ENCODE measurements around the gene TTN. TPM values are rescaled to one million over a fixed set of nuclear protein-coding genes. Genes with fewer than 3 reads are reported as not detected.

TTN gene
- total RNA-seq, 3 donors from 2014 or later (not counting 1 experiment from before 2014, with no cell fraction given), result 2.5 to 4.2 (median 3.7) TPM

DNA sequence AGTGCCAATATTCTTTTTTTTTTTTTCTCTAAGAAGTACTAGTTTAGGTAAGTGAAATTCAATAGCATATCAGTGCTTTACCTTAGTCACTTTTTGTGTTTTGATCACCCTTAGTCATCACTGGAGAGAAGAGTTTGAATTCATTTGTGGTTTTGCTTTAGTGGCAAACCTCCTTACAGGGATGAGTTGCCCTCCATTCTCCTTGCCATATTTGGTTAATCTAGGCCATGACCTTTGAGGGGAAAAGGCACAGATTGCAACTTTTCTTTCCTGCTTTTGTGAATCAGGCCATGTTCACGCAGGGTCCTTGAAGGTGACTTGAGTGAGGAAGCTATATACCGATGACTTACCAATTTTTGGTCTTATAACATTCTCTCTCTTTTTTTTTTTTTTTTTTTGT is 292.6 kb downstream of the TTN start:
- H3K4me3 ChIP-seq (ENCODE audit: low read length), result no peak overlapping the region
- WGBS (ENCODE audit: insufficient coverage), result 71% methylated on average over 1 of the region's 2 CpGs
- Mint-ChIP-seq H3K4me1 (peaks cover 5 to 6% of the 10 kb centered on the region in 2 donors), H3K27ac (no peak overlapping the region), H3K36me3 (no peaks in the 10 kb centered on the region), H3K27me3 (ENCODE audit: low read depth in 2 of 2) (no peaks in the 10 kb centered on the region), H3K9me3 (no peaks in the 10 kb centered on the region), H3K4me3 (no peak overlapping the region)
- intact Hi-C loops (cut with micrococcal nuclease), result no loop called here
- peaks cover 12% of the 10 kb centered on the region for H3K36me3 ChIP-seq (ENCODE audit: control insufficient read depth, insufficient read depth, low read length)
- peak in 1 of 2 donors; percentile 37 for DNase-seq
- TF ChIP-seq, protein P1, sequence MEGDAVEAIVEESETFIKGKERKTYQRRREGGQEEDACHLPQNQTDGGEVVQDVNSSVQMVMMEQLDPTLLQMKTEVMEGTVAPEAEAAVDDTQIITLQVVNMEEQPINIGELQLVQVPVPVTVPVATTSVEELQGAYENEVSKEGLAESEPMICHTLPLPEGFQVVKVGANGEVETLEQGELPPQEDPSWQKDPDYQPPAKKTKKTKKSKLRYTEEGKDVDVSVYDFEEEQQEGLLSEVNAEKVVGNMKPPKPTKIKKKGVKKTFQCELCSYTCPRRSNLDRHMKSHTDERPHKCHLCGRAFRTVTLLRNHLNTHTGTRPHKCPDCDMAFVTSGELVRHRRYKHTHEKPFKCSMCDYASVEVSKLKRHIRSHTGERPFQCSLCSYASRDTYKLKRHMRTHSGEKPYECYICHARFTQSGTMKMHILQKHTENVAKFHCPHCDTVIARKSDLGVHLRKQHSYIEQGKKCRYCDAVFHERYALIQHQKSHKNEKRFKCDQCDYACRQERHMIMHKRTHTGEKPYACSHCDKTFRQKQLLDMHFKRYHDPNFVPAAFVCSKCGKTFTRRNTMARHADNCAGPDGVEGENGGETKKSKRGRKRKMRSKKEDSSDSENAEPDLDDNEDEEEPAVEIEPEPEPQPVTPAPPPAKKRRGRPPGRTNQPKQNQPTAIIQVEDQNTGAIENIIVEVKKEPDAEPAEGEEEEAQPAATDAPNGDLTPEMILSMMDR (IDR thresholded peaks at IDR 0.05), result no peak
- no peak for ATAC-seq
- no peak overlapping the region for H3K27ac ChIP-seq (ENCODE audit: low read length)
- H3K4me1 ChIP-seq (ENCODE audit: control insufficient read depth, insufficient read depth, low read length), result no peaks in the 10 kb centered on the region
- no peaks in the 10 kb centered on the region for H3K27me3 ChIP-seq (ENCODE audit: control insufficient read depth, insufficient read depth, low read length)
- no peaks in the 10 kb centered on the region for H3K9me3 ChIP-seq (ENCODE audit: control insufficient read depth, insufficient read depth, low read length)

- no peak overlapping the region for H3K4me3 Mint-ChIP-seq
- H3K27ac Mint-ChIP-seq, result no peak overlapping the region
- 91% methylated on average over 4 of the region's 4 CpGs for WGBS (ENCODE audit: insufficient coverage)
- H3K27me3 Mint-ChIP-seq (ENCODE audit: low read depth in 2 of 2), result no peaks in the 10 kb centered on the region
- H3K4me1 Mint-ChIP-seq, result peaks cover 5 to 6% of the 10 kb centered on the region in 2 donors
- no peak overlapping the region for H3K27ac ChIP-seq (ENCODE audit: low read length)
- H3K36me3 Mint-ChIP-seq, result no peaks in the 10 kb centered on the region
- no peak for DNase-seq
- peaks cover 12% of the 10 kb centered on the region for H3K36me3 ChIP-seq (ENCODE audit: control insufficient read depth, insufficient read depth, low read length)
- no peaks in the 10 kb centered on the region for H3K4me1 ChIP-seq (ENCODE audit: control insufficient read depth, insufficient read depth, low read length)
- H3K9me3 ChIP-seq (ENCODE audit: control insufficient read depth, insufficient read depth, low read length), result no peaks in the 10 kb centered on the region
- intact Hi-C loops (cut with micrococcal nuclease), result no loop called here
- no peak for ATAC-seq
- H3K9me3 Mint-ChIP-seq, result no peaks in the 10 kb centered on the region
- TF ChIP-seq, protein P1 (IDR thresholded peaks at IDR 0.05), result no peak
- H3K27me3 ChIP-seq (ENCODE audit: control insufficient read depth, insufficient read depth, low read length), result no peaks in the 10 kb centered on the region
- no peak overlapping the region for H3K4me3 ChIP-seq (ENCODE audit: low read length)
Measured at GRCh38 chr2:178513876-178514275, 293.3 kb downstream of the TTN start.

DNA sequence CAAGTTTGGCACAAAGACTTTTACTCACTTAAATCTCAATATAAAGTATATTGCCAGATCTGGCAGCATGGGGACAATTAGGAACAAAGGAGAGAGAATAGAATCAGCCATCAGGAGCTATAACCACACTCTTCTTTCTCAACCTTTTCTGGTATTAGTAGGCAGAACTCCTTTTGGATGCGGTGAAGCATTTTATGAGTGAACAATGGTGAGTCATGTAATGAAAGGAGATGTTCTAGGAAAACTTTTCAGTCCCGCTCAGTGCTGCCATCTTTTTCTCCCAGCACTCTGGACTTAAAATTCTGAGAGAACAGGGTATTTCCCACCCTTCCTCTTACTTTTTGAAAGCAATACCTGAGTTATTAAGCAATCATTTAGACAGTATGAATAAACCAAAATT is 294.7 kb downstream of the TTN start:
- intact Hi-C loops (cut with micrococcal nuclease), result no loop called here
- peaks cover 8% of the 10 kb centered on the region for H3K36me3 ChIP-seq (ENCODE audit: control insufficient read depth, insufficient read depth, low read length)
- Mint-ChIP-seq H3K36me3 (no peaks in the 10 kb centered on the region), H3K9me3 (no peaks in the 10 kb centered on the region), H3K4me3 (no peak overlapping the region), H3K27ac (no peak overlapping the region), H3K4me1 (peaks cover 5 to 11% of the 10 kb centered on the region in 2 donors), H3K27me3 (ENCODE audit: low read depth in 2 of 2) (no peaks in the 10 kb centered on the region)
- H3K9me3 ChIP-seq (ENCODE audit: control insufficient read depth, insufficient read depth, low read length), result no peaks in the 10 kb centered on the region
- DNase-seq (no peak), ATAC-seq (no peak)
- H3K4me1 ChIP-seq (ENCODE audit: control insufficient read depth, insufficient read depth, low read length), result no peaks in the 10 kb centered on the region
- no peaks in the 10 kb centered on the region for H3K27me3 ChIP-seq (ENCODE audit: control insufficient read depth, insufficient read depth, low read length)
- TF ChIP-seq, protein P1 (IDR thresholded peaks at IDR 0.05), result no peak
- H3K4me3 ChIP-seq (ENCODE audit: low read length), result no peak overlapping the region
- no peak overlapping the region for H3K27ac ChIP-seq (ENCODE audit: low read length)
- WGBS (ENCODE audit: insufficient coverage), result 89% methylated on average over 2 of the region's 2 CpGs

DNA sequence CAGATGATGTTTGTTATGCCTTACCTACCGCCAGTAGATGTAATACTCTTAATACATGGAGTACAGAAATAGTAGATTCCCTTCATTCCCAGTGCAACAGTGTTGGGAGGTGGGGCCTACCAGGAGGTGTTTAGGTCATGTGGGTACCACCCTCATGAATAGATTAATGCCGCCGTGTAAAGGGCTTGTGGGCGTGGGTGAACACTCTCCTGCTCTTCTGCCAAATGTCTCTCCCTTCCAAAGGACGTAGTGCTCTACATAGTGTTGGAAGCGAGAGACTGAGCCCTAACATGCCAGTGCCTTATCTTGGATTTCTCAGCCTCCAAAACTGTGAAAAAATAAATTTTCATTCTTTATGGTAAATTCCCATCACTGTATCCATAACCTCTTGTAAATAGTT is 296.8 kb downstream of the TTN start:
- intact Hi-C loops (cut with micrococcal nuclease), result no loop called here
- ATAC-seq, result no peak
- Histone ChIP-seq H3K9me3 (ENCODE audit: control insufficient read depth, insufficient read depth, low read length) (no peaks in the 10 kb centered on the region), H3K4me1 (ENCODE audit: control insufficient read depth, insufficient read depth, low read length) (no peaks in the 10 kb centered on the region), H3K4me3 (ENCODE audit: low read length) (no peak overlapping the region), H3K27me3 (ENCODE audit: control insufficient read depth, insufficient read depth, low read length) (no peaks in the 10 kb centered on the region), H3K27ac (ENCODE audit: low read length) (no peak overlapping the region), H3K36me3 (ENCODE audit: control insufficient read depth, insufficient read depth, low read length) (peaks cover 21% of the 10 kb centered on the region)
- peaks cover 5 to 11% of the 10 kb centered on the region in 2 donors for H3K4me1 Mint-ChIP-seq
- no peak for DNase-seq
- H3K9me3 Mint-ChIP-seq, result no peaks in the 10 kb centered on the region
- H3K27me3 Mint-ChIP-seq (ENCODE audit: low read depth in 2 of 2), result no peaks in the 10 kb centered on the region
- TF ChIP-seq, protein P1 (IDR thresholded peaks at IDR 0.05), result no peak
- no peaks in the 10 kb centered on the region for H3K36me3 Mint-ChIP-seq
- H3K4me3 Mint-ChIP-seq, result no peak overlapping the region
- no peak overlapping the region for H3K27ac Mint-ChIP-seq
- 95% methylated on average over 5 of the region's 6 CpGs for WGBS (ENCODE audit: insufficient coverage)
